Neural cell (in vitro differentiated cells): ENCODE data around the gene CASP1. TPM values are rescaled to one million over a fixed set of nuclear protein-coding genes. Genes with fewer than 3 reads are reported as not detected.

Source experiments
- H2AFZ ChIP-seq: fragments of 200-600, 300-800 bp; sonication (generic), shearing (Covaris generic); 2 replicates; pipeline ENCODE4 v1.6.0; 2014; ENCODE audit warnings: low read depth, mild to moderate bottlenecking, antibody characterized with exemption, low read length, moderate library complexity
- H3F3A ChIP-seq: fragments of 200-600 bp; shearing (Covaris generic); 2 replicates; pipeline ENCODE4 v1.6.1; 2016; ENCODE audit warnings: mild to moderate bottlenecking, moderate library complexity, mixed read lengths, antibody characterized with exemption, low read length; ENCODE audit not compliant: insufficient read depth, poor library complexity, severe bottlenecking
- H3K27ac ChIP-seq: fragments of 200-600, 300-800 bp; sonication (generic), shearing (Covaris generic); 2 replicates; pipeline ENCODE4 v1.5.1; 2014; ENCODE audit warnings: mild to moderate bottlenecking, low read length, moderate library complexity
- H3K27me3 ChIP-seq: fragments of 300-800, 200-600 bp; sonication (generic), shearing (Covaris generic); 2 replicates; pipeline ENCODE4 v1.6.0; 2014; ENCODE audit warnings: mild to moderate bottlenecking, low read depth, low read length, moderate library complexity; ENCODE audit not compliant: insufficient read depth
- H3K36me3 ChIP-seq: fragments of 300-800, 200-600 bp; sonication (generic), shearing (Covaris generic); 2 replicates; pipeline ENCODE4 v1.5.1; 2014; ENCODE audit warnings: mild to moderate bottlenecking, antibody characterized with exemption, low read length, moderate library complexity; ENCODE audit not compliant: insufficient read depth
- H3K4me2 ChIP-seq: fragments of 300-800, 200-600 bp; sonication (generic), shearing (Covaris generic); 2 replicates; pipeline ENCODE4 v1.6.0; 2014; ENCODE audit warnings: mild to moderate bottlenecking, low read length
- H3K4me3 ChIP-seq: fragments of 300-800, 200-600 bp; sonication (generic), shearing (Covaris generic); 2 replicates; pipeline ENCODE4 v1.5.1; 2014; ENCODE audit warnings: mild to moderate bottlenecking, low read length, moderate library complexity
- H3K79me2 ChIP-seq: fragments of 200-600 bp; shearing (Covaris generic); replicated peaks from 2 replicates; pipeline ENCODE4 v1.6.0; 2014; ENCODE audit warnings: mild to moderate bottlenecking, low read length, moderate library complexity; ENCODE audit not compliant: insufficient read depth
- H3K9ac ChIP-seq: fragments of 300-800, 200-600 bp; sonication (generic), shearing (Covaris generic); 2 replicates; pipeline ENCODE4 v1.6.1; 2016; ENCODE audit warnings: mild to moderate bottlenecking, low read length, mixed read lengths
- H3K9me2 ChIP-seq: fragments of 200-600 bp; shearing (Covaris generic); 2 replicates; pipeline ENCODE4 v1.6.1; 2016; ENCODE audit warnings: mild to moderate bottlenecking, low read length, mixed read lengths; ENCODE audit not compliant: insufficient read depth
- H3K9me3 ChIP-seq: fragments of 200-600, 300-800 bp; sonication (generic), shearing (Covaris generic); 2 replicates; pipeline ENCODE4 v1.6.1; 2016; ENCODE audit warnings: mild to moderate bottlenecking, mixed run types, low read length, moderate library complexity, mixed read lengths
- H4K20me1 ChIP-seq: fragments of 200-600 bp; shearing (Covaris generic); 2 replicates; pipeline ENCODE4 v1.6.1; 2016; ENCODE audit warnings: mild to moderate bottlenecking, mixed run types; ENCODE audit not compliant: insufficient read depth
- EP300 ChIP-seq: fragments of 450-650 bp; conservative IDR thresholded peaks from 2 replicates; pipeline ENCODE4 v1.6.1; 2014; ENCODE audit warnings: antibody characterized with exemption, mild to moderate bottlenecking, moderate library complexity; ENCODE audit not compliant: poor library complexity, severe bottlenecking
- EZH2 ChIP-seq: fragments of 200-600, 300-800 bp; shearing (Covaris generic), sonication (generic); IDR thresholded peaks from 2 replicates; pipeline ENCODE4 v1.6.1; 2014; ENCODE audit warnings: antibody characterized with exemption, low read length, borderline replicate concordance, mild to moderate bottlenecking; ENCODE audit not compliant: insufficient read depth, poor library complexity, severe bottlenecking
- MXI1 ChIP-seq: fragments of 450-650 bp; conservative IDR thresholded peaks from 2 replicates; pipeline ENCODE4 v1.6.1; 2014; ENCODE audit warnings: antibody characterized with exemption, mild to moderate bottlenecking; ENCODE audit not compliant: poor library complexity, severe bottlenecking
- POLR2AphosphoS5 ChIP-seq: IDR thresholded peaks from 2 replicates; pipeline ENCODE4 v1.6.1; 2012
- RAD21 ChIP-seq: fragments of 450-650 bp; conservative IDR thresholded peaks from 2 replicates; pipeline ENCODE4 v1.6.1; 2014; ENCODE audit warnings: antibody characterized with exemption, mild to moderate bottlenecking, moderate library complexity
- SMC3 ChIP-seq: fragments of 450-650 bp; conservative IDR thresholded peaks from 2 replicates; pipeline ENCODE4 v1.6.1; 2014; ENCODE audit warnings: antibody characterized with exemption, mild to moderate bottlenecking, moderate library complexity; ENCODE audit not compliant: poor library complexity
- TAF1 ChIP-seq: IDR thresholded peaks from 2 replicates; pipeline ENCODE4 v1.6.1; 2012; ENCODE audit warnings: low read depth
- polyA plus RNA-seq: library from polyadenylated mRNA; depleted of rRNA; stranded (reverse); fragments of >200 nt; gene quantifications from 2 replicates; pipeline ENCODE4 v1.2.3, GENCODE V29; 2014
- TF ChIP-seq, protein P1 (sequence below): fragments of 450-650 bp; IDR thresholded peaks from 2 replicates; pipeline ENCODE4 v1.5.1; 2014; ENCODE audit warnings: antibody characterized with exemption, mild to moderate bottlenecking, moderate library complexity; ENCODE audit not compliant: poor library complexity, severe bottlenecking
- TF ChIP-seq, protein P2 (sequence below): IDR thresholded peaks from 2 replicates; pipeline ENCODE4 v1.6.1; 2012; ENCODE audit warnings: borderline replicate concordance

The CASP1 gene
- polyA plus RNA-seq, 1 donor from 2014 or later, result not detected

DNA sequence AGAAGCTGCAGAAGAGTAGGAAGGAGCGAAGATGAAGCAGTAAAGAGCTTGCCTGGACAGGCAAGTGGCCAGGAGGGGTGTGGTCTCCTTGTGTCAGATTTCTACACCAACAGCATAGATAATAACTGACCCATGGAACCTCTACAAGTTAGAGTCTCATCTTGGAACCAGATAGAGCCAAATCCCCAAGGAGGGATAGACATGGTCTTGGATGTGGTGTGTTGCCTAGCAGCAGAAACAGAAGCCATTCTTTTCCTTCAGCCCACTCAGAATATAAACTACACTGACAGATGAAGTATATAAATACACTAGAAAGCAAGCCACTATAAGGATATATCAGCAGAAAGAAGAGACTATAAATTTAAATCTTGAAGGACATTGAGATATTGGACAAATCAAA, 14.5 kb upstream of the CASP1 start:
- Histone ChIP-seq H3K9me2 (no peaks in the 10 kb centered on the region), H3K9ac (no peak overlapping the region), H3K4me2 (no peak overlapping the region), H3K9me3 (no peaks in the 10 kb centered on the region), H3K27me3 (no peaks in the 10 kb centered on the region), H3K79me2 (no peaks in the 10 kb centered on the region), H3F3A (no peaks in the 10 kb centered on the region), H2AFZ (no peak overlapping the region), H4K20me1 (no peaks in the 10 kb centered on the region), H3K27ac (no peak overlapping the region), H3K36me3 (no peaks in the 10 kb centered on the region), H3K4me3 (no peak overlapping the region)
- TF ChIP-seq TAF1, result no peak
- TF ChIP-seq, protein P1, sequence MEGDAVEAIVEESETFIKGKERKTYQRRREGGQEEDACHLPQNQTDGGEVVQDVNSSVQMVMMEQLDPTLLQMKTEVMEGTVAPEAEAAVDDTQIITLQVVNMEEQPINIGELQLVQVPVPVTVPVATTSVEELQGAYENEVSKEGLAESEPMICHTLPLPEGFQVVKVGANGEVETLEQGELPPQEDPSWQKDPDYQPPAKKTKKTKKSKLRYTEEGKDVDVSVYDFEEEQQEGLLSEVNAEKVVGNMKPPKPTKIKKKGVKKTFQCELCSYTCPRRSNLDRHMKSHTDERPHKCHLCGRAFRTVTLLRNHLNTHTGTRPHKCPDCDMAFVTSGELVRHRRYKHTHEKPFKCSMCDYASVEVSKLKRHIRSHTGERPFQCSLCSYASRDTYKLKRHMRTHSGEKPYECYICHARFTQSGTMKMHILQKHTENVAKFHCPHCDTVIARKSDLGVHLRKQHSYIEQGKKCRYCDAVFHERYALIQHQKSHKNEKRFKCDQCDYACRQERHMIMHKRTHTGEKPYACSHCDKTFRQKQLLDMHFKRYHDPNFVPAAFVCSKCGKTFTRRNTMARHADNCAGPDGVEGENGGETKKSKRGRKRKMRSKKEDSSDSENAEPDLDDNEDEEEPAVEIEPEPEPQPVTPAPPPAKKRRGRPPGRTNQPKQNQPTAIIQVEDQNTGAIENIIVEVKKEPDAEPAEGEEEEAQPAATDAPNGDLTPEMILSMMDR, result no peak
- no peak for TF ChIP-seq MXI1
- TF ChIP-seq RAD21, result no peak
- no peak for TF ChIP-seq EZH2
- TF ChIP-seq POLR2AphosphoS5, result no peak
- no peak for TF ChIP-seq SMC3
- no peak for TF ChIP-seq EP300
- TF ChIP-seq, protein P2, sequence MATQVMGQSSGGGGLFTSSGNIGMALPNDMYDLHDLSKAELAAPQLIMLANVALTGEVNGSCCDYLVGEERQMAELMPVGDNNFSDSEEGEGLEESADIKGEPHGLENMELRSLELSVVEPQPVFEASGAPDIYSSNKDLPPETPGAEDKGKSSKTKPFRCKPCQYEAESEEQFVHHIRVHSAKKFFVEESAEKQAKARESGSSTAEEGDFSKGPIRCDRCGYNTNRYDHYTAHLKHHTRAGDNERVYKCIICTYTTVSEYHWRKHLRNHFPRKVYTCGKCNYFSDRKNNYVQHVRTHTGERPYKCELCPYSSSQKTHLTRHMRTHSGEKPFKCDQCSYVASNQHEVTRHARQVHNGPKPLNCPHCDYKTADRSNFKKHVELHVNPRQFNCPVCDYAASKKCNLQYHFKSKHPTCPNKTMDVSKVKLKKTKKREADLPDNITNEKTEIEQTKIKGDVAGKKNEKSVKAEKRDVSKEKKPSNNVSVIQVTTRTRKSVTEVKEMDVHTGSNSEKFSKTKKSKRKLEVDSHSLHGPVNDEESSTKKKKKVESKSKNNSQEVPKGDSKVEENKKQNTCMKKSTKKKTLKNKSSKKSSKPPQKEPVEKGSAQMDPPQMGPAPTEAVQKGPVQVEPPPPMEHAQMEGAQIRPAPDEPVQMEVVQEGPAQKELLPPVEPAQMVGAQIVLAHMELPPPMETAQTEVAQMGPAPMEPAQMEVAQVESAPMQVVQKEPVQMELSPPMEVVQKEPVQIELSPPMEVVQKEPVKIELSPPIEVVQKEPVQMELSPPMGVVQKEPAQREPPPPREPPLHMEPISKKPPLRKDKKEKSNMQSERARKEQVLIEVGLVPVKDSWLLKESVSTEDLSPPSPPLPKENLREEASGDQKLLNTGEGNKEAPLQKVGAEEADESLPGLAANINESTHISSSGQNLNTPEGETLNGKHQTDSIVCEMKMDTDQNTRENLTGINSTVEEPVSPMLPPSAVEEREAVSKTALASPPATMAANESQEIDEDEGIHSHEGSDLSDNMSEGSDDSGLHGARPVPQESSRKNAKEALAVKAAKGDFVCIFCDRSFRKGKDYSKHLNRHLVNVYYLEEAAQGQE, result no peak

DNA sequence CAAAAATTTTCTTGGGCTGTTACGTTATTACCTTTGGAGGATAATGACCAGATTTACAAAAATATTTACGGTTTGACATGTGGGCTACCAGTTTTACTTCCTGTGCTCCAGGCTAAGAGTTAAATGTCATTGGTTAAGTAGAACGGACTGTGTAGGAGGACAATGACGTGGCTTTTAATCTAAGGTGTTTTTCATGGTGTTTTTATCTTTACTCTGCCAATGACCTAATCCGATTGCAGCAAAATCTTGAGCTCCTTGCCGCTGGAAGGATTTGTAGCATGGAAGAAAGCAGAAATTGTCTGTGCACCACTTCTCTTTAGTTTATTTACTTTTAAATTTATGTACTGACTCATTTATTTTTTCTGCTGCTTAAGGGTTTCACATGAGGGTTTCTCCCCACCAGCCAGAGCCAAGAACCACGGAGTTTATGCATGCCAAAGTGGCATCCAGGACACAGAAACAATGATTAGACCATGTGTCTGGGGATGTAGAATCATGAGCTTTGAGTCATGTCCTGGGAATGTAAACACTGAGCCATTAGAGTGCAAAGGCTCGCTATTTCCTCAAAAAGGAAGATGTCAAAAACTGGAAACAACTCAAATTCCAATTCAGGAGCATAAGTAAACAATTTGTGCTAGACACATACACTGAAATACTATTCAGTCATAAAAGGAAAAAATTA, 12.1 kb upstream of the CASP1 start:
- Histone ChIP-seq H2AFZ (no peak overlapping the region), H3K27ac (no peak overlapping the region), H3K36me3 (no peaks in the 10 kb centered on the region), H3K4me3 (no peak overlapping the region), H3K27me3 (no peaks in the 10 kb centered on the region), H3K9me3 (no peaks in the 10 kb centered on the region), H3K4me2 (no peak overlapping the region), H3K79me2 (no peaks in the 10 kb centered on the region), H3K9ac (no peak overlapping the region), H3F3A (no peaks in the 10 kb centered on the region), H4K20me1 (no peaks in the 10 kb centered on the region), H3K9me2 (no peaks in the 10 kb centered on the region)
- TF ChIP-seq RAD21 (no peak), EZH2 (no peak), POLR2AphosphoS5 (no peak), SMC3 (no peak), EP300 (no peak), MXI1 (no peak), TAF1 (no peak)
- TF ChIP-seq, protein P2, result no peak
- TF ChIP-seq, protein P1, result no peak
